Activated T-helper 9 cell treated with anti-CD3 and anti-CD28 coated beads, Interleukin-2, amount 50 U/mL, for 16 hours (primary cell): Measurements from ENCODE around the gene ARID3B.
A peak's percentile ranks its signal among the peaks of the same experiment; 100 is the strongest.

Experiments
- DNase-seq: peaks from one replicate; pipeline ENCODE4 v3.0.0-alpha.2; 2020; ENCODE audit warnings: low read depth

ARID3B gene

DNA sequence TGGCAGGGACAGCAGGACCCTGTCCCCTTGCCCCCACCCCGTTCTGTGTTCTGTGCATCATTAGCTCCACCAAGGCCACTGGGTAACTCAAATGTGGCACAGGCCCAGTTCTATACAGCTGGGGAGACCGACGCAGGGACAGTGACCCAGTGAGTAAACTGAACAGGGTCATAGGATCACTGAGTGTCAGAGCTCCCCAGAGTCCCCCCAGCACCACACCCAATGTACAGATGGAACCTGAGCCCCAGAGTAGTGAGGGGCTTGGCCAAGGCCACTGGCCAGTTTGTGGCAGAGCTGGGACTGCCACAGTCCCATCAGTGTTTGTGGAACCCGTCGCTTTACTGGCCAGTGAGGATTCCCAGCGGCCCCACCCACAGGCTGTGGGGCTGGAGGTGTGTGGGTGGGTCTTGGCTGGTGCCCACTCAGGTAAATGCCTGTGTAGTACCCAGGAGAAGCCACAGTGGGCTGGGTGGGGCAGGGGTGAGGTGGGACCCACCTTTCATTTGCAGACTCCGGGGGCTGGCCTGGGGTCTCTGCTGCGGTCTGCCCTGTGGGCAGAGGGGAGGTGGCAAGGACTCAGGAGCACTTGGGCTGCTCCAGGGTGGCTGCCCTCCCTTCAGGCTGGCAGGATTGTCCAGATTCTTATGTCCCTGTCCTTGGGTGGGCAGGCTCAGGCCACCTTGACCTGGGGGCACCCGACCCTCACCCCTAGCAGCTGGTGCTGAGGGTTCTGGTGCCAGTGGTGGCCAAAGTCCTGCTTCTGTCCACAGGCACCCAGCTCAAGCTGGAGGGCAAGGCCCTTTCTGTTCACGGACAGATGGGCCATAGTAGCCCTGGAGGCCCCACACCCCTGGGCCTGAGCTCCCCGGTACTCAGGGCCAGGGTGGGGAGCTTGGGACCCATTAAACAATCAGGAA lies 63.0 kb downstream of the ARID3B start:
- DNase-seq, result no peak

DNA sequence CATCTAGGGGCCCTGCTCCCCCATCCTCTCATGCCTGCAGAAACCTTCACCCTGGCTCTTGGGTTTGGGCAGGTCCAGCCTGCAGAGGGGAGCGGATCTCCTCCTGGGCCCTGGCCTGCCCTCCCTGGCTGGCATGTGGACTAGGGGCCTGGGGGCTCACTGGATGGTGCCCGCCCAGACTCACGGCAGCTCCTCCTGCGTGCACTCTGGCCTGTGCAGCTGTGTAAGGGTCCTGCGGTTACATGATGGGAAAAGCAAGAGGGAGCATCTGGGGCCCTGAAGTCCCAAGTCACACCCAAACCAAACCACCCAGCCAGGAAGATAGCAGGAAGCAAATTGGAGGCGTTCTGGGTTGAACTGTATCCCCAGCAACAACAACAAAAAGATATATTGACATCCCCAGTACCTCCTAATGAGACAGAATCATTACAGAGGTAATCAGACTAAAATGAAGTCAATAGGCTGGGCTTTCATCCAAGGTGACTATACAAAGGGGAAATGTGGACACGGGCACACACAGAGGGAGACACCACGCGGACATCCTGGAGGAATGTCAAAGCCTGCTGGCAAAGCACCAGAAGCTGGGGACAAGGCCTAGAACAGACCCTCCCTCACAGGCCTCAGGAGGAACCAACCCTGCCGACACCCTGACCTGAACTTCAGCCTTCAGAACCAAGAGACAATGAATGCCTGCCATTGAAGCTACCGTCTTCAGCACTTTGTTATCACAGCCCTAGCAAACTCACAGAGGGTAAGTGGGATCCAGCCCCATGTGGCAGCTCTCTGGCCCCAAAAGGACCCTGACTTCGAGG lies 64.2 kb downstream of the ARID3B start:
- no peak for DNase-seq

DNA sequence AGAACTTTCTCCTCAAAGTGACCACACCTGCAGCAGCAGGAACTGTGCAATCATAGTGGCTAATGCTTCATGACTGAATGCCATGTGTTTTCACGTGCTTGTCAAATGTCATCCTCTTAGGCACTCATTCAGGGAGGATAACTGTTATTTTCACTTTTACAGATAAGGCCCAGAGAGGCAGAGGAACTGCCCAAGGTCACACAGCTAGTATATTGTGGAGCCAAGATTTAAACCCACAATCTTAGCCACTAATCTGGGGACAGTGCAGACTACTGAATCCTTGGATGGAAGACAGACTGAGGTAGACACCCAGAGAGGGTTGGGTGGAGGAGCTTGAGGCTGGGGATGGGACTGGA lies 64.8 kb downstream of the ARID3B start:
- DNase-seq, result no peak

DNA sequence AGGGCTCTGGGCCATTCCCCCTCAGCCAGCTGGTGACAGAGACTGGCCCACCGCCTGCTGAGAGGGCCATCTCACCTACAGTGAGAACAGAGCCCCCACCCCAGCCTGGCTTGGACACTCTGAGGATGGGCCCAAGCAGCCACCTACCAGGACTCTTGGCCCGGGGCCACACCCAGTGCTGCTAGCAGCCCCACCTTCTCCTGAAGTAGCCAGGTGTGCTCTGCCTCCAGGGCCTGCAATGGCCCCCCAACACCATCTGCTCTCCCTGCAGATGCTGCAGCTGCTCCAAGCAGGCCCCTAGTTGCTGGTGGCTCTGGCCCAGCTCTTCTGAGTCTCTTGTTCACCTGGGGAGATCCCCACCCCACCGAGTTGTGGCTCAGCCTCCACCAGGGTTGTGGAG lies 67.8 kb downstream of the ARID3B start:
- no peak for DNase-seq

DNA sequence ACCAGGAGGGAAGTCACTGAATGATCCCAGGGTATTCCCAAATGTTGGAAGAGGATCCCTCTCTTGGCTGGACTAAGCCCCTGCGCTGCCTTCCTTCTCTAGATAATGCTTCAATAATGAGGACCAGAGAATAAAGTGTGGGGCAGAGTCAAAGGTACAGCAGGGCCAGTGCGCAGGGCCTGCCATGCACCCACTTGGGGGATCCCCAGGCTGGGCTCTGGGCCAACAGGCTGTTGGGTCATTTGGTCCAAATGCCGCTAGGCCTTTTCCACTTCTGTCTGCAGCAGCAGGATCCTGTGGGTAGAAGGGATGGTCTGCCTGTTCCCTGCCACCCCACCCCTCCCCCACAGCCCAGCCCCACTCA lies 68.9 kb downstream of the ARID3B start:
- DNase-seq, result no peak

DNA sequence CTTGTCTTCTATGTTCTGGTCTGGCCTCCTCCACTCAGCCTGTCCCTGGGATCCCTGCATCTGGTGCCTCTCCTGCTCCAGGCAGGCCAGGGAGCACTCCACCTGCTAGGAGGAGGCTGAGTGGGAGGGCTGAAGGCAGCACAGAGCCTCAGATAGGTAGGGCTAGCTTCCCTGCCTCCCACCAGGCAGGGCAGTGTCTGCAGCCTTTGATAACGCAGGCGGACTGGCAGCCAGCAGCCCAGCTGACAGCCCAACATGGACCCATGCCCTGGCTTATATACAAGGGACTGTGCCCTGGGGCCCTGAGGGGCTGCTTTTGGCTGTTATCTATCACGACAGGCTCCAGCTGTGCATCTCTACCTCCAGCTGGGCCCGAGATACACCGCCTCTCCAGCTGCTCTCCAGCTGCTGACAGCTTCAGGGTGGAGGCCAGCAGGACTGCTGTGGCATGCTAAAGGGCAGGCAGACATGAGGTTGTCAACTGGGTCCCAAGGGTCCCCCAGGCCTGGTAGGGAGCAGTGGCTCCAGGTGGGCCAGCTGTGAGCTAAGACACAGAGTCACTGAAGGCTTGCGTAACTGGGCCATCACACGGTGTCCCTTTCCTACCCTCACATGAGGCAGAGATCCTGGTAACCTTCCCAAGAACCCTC lies 69.4 kb downstream of the ARID3B start:
- no peak for DNase-seq

DNA sequence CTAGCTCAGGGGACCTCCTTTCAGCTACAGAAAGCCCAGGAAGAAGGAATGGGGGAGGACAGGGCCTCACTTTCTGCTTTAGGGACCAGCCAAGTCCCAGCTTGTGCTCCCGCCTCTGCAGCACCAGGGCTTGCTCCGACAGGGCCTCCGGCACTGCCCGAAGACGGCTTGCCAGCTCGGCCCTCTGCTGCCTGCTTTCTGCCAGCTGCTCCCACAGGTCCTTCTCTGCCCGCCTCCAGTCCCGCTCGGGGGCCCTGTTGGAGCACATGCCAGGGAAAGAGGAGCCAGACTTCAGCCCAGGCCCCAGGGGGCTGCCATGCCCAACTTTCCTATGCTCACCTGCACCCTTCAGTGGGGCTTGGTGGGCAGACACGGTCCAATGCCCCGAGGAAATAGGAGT lies 70.3 kb downstream of the ARID3B start:
- DNase-seq, result no peak

DNA sequence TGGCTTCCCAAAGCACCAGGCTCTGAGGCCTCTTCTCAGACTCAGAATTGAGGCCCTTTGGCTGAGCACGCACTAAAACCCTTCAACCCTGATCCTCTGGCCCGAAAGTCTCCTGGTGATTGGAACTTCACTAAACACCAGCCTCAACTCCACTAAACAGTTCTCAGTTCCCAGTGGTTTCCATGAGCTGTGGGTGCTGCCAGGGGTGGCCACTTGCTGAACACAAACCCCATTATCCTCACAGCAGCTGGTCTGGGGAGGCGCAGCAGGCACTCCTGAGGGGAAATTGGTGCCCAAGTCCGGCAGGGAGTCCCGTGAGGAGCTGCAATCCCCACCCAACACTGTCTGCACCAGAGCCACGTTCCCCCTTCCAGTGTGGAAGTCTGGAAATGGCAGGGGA lies 70.8 kb downstream of the ARID3B start:
- DNase-seq, result no peak

DNA sequence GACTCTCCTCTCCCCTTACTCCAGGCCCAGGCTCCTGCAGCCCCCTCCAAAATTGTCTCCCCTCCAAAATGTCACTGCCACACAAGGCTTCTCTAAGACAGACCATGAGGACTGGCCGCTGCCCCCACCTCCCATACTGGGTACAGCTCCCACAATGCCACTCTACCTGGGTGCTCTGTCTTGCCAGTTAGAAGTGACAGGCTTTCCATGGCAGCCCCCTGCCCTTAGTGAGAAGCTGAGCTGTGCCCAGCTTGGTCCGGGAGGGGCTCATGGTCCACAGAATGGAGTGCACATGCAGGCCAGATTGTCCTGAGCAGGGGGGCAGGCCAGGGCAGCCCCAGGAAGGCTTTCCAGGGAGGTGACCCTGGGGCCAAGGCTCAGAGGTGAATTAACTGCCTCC lies 71.7 kb downstream of the ARID3B start:
- DNase-seq, result no peak

DNA sequence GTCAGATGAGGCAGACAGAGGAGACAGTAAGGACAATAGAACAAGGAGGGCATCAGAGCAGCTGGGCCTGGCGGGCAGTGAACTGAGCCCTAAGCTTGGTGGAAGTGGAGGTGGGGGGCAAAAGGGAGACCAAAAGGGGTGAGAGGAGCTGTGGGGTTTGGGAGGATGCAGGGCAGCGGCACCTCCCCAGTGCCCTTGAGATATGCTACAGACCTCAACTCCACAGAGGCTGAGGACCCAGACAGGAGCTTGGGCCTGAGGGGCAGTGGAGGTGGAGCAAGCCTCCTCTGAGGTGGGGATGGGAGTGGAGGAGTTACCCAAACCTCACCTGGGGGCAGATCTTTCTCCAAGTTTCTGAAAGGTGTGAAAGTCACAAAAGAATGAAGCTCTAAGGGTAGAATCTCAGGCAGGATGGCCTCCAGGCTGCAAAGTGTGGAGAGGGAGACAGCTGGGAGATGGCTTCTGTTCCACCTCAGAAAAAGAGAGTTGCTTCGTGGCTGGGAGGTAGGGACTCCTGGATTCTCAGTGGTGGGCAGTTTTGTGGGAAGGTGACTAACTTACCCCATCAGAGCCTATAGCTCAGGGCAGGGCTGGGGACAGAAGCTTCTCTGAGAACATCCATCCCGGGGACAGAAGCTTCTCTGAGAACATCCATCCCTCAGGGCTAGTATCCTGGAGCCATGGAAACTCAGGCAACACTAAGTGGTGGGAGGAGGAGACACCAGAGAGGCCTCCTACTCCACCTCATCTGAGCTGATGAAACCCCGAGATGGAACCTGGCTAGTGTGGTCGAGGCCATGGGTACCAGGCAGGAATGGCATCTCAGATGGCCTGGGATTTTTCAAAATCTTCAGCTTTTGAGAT lies 72.3 kb downstream of the ARID3B start:
- DNase-seq, result no peak

DNA sequence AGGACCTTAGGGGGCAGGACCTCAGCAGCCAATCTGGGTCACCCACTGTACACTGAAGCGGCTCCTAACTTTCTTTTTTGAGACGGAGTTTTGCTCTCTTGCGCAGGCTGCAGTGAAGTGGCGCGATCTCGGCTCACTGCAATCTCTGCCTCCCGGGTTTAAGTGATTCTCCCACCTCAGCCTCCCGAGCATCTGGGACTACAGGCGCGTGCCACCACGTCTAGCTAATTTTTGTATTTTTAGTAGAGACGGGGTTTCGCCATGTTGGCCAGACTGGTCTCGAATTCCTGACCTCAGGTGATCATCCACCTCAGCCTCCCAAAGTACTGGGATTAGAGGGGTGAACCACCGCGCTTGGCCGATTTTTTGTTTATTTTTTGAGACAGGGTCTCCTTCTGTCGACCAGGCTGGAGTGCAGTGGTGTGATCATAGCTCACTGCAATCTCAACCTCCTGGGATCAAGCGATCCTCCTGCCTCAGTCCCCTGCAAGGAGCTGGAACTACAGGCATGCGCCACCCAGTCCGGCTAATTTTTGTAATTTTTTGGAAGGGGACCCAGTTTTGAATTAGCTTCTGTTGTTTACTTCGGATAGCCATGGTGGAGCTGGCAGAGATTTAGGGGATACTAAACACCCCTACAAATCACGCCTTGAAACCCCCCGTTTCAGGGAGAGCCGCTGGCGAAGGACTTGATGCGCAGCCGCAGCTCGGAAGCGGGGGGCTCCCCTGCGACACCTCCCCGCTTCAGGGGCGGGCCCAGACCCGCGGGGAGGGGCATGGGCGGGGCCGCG lies 73.1 kb downstream of the ARID3B start:
- DNase-seq, result no peak

DNA sequence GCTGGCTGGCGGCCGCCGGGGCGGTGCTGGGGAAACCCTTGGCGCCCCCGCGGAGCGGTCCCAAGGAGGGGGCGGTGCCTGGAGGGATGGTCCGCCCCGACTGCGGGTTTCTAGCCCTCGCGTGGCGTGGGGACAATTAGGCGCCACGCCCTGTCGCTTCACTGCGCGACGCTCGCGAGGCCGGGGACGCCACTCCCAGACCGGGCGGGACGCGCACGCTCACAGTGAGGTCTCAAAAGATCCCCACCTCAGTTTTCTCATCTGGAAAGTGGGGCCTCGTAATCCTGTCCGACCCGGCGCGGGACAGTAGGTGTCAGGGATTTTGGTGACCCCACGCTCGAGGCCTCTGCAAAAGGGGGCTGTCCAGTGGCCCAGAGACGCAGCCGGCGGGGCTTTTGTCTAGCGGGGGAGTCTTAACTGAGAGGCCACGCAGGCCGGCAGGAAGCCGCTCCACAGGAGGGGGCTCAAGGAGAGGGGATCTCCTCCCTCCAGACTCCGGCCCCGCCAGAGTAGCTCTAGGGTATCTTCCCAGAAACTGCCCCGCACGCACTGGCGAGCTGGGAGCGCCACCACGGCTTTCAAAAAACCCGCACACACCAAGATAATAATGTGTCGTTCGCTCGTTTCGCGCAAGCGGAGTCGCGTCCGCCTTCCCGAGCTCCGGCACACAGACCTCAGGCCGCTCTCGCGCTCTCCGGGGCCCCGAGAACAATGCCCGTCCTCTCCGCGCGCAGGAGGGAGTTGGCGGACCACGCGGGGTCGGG lies 73.9 kb downstream of the ARID3B start:
- DNase-seq, result peak; percentile 84

DNA sequence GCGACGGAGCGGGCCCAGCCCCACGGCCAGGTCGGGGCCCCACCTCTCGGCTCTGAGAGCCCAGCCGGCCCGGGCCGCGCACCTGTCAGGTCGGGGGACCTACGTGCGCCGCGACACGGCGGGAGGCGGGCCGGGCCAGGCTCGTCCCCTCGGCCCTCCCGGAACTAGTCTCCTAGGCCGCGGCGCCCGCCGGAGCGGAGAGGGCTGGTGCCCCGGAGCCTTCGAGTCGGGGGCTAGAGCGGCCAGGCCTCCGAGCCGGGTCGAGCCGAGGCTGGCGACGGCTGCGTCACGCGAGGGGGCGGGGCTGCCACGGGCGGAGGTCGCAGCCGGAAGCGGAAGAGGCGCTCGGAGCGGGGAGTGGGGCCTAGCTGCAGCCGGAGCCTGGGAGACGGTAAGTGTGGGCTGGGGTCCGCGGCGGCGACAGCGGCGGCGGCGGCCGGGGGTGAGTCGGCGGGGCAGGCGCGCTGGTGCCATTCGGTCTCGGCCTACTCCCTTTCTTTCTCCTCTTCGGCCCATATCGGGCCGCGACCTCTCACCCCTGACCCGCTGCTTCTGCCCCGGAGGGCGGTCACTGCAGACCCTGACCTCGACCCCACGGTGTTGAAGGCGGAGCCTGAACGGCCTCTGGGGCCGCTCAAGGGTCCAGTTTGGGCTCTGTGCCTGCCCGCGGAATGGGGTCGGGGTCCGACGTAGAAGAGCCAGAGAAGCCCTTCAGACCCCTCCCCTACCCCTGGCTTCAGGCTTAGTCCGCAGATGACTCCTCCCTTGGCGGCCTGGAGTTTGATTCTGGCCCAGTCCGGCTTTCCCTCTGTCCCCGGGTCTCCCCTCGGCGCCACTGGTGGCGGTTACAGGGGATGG lies 74.7 kb downstream of the ARID3B start, which contains the start of gene CLK3:
Gene CLK3, plus strand, starts transcription at position 329 of the 858 bp plus-strand sequence. CDS start 3,361 bp downstream, outside the sequence.
- DNase-seq, result peak; percentile 94

DNA sequence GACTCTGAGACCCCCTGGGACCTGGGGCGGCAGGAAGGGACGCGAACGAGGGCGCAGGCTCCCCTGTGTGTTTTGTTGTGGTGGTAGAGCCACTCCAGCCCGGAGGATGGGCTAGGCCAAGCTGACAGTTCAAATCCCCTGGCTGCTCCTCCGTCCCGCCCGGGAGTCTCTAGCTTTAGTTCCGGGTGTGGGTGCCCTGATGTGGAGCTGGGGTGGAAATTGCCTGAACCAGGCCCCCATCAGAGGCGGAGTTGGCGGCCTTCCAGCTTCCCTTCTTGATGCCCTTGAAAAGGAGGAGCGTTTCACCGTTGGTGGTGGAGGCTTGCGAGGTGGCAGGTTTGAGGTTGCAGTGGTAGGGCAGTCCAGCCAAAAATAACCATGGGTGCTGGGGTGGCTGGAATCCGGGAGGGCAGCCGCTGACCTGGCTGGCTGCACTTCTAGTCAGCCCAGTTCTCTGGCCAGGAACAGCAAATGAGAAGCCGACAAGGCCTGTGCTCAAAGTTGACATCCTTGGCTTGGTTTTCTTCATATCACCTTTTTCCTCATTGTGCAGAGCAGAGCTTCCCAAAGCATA lies 75.4 kb downstream of the ARID3B start:
- peak; percentile 42 for DNase-seq

DNA sequence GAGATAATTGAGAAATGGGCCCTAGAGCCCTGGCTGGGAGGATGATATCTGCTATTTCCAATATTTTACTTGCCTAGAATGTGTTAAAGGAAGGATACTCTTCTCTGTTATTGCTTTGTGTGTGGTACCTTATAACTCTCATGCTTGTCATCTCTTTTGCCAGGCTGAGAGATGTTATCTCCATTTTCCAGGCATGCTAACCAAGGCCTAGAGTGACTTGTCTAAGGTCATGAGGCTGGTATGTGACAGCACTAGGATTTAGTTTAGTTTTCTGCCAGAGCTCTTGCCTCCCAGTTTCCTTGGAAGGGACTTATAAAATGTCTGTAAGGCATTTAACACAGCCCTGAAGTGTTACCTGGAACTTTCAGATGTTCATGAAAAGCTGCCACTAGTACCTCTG lies 76.0 kb downstream of the ARID3B start:
- no peak for DNase-seq

DNA sequence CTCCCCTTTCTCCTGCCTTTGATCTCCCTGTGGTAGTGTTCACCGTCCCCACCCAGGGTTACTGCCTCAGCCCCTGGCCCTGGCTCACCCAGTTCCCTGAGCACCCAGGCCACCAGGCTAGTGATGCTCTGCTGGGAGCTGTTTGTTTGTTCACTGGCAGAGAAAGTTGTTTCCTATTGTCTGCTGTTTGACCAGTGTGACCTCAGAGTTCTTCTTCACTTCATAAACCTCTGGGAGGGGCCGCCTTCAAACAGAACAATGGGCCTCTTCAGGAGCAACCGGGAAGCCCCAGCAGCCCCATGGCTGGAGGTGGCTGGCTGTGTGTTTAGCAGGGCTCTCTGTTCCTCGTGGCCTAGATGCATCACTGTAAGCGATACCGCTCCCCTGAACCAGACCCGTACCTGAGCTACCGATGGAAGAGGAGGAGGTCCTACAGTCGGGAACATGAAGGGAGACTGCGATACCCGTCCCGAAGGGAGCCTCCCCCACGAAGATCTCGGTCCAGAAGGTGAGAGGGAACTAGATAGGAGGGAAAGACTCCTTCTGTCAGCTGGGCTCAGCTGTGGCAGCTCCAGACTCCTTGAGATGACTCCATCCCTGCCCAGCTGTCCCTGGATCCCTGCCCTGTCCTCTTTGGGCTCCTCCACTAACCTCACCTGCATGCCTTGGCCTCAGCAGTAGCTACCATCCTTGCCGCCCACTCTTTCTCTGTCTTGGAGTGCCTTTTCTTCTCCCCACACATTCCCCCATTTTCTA lies 78.0 kb downstream of the ARID3B start:
- no peak for DNase-seq

DNA sequence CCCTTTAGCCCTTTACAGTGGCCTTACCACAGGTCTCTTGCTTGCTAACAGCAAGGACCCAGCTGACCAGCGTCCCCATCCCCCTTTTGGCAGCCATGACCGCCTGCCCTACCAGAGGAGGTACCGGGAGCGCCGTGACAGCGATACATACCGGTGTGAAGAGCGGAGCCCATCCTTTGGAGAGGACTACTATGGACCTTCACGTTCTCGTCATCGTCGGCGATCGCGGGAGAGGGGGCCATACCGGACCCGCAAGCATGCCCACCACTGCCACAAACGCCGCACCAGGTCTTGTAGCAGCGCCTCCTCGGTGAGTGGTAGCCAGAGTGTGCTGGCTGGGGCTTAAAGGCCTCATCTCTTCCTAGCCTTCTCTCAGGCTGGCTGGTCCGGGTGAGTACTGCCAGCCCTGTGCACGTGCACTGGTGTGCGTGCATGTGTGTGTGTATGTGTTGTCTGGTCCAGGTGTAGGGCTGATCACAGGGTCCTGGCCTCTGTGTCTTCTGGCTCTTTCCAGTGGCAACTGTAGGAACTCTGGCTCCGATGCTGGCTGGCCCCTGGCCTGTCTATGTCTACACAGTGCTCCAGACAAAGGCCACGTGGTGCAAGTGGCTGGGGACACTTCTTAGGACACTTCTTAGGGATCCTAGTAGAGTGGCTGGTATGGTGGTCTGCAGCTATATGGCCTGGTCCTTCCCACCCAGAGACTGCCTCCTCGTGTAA lies 79.1 kb downstream of the ARID3B start:
- DNase-seq, result no peak
